Keratinocyte (primary cell): ENCODE data around the gene ERBB4. TPM values are rescaled to one million over a fixed set of nuclear protein-coding genes. Genes with fewer than 3 reads are reported as not detected.

ENCODE experiments used
- DNase-seq: peaks from one replicate; pipeline ENCODE4 v3.0.0-alpha.2; 2011; ENCODE audit warnings: low read depth, missing footprints, low spot score
- FAIRE-seq: peaks from 2 replicates; lab custom pipeline; 2011; peaks lifted over from hg19 to GRCh38; lab: Jason Lieb, UNC
- H2AFZ ChIP-seq: 2 replicates; pipeline ENCODE4 v1.6.0; 2012; ENCODE audit warnings: low read length, control low read depth, inconsistent platforms; ENCODE audit not compliant: control insufficient read depth
- H3K27ac ChIP-seq: 2 replicates; pipeline ENCODE4 v1.5.1; 2011; ENCODE audit warnings: low read length; ENCODE audit not compliant: control insufficient read depth, insufficient read depth
- H3K27me3 ChIP-seq: 3 replicates; pipeline ENCODE4 v1.6.0; 2011; ENCODE audit warnings: low read length; ENCODE audit not compliant: control insufficient read depth, insufficient read depth; ENCODE audit errors: extremely low read depth
- H3K36me3 ChIP-seq, 2 experiments: 2 replicates in 1 of 2; 3 replicates in 1 of 2; pipeline ENCODE4 v1.5.1; 2011; ENCODE audit warnings: low read length in 2 of 2, mild to moderate bottlenecking in 1 of 2; ENCODE audit not compliant: control insufficient read depth in 2 of 2, insufficient read depth in 2 of 2; ENCODE audit errors: extremely low read depth in 1 of 2
- H3K4me1 ChIP-seq: 3 replicates; pipeline ENCODE4 v1.5.1; 2011; ENCODE audit warnings: low read length; ENCODE audit not compliant: control insufficient read depth, insufficient read depth; ENCODE audit errors: extremely low read depth
- H3K4me2 ChIP-seq: 3 replicates; pipeline ENCODE4 v1.6.0; 2011; ENCODE audit warnings: low read depth, low read length; ENCODE audit not compliant: control insufficient read depth, insufficient read depth; ENCODE audit errors: extremely low read depth
- H3K4me3 ChIP-seq, 3 experiments: fragments of 200-600 bp in 1 of 3; sonication (generic) in 1 of 3; 2 replicates in 2 of 3; 3 replicates in 1 of 3; pipeline ENCODE4 v1.5.1; 2011 to 2016; ENCODE audit warnings: low read length in 3 of 3, mild to moderate bottlenecking in 3 of 3, control low read depth in 2 of 3, inconsistent platforms in 1 of 3, low read depth in 1 of 3, mixed read lengths in 1 of 3, mixed run types in 1 of 3, moderate library complexity in 1 of 3; ENCODE audit not compliant: control insufficient read depth in 2 of 3, insufficient read depth in 2 of 3; ENCODE audit errors: extremely low read depth in 1 of 3
- H3K79me2 ChIP-seq: 2 replicates; pipeline ENCODE4 v1.6.0; 2012; ENCODE audit warnings: low read length; ENCODE audit not compliant: control insufficient read depth, insufficient read depth
- H3K9ac ChIP-seq: 3 replicates; pipeline ENCODE4 v1.6.0; 2011; ENCODE audit warnings: low read length; ENCODE audit not compliant: control insufficient read depth, insufficient read depth; ENCODE audit errors: extremely low read depth
- H3K9me1 ChIP-seq: 3 replicates; pipeline ENCODE4 v1.6.0; 2011; ENCODE audit warnings: low read length; ENCODE audit not compliant: control insufficient read depth, insufficient read depth; ENCODE audit errors: extremely low read depth
- H3K9me3 ChIP-seq: 2 replicates; pipeline ENCODE4 v1.5.1; 2012; ENCODE audit warnings: low read depth, low read length; ENCODE audit not compliant: control insufficient read depth
- H4K20me1 ChIP-seq: 3 replicates; pipeline ENCODE4 v1.6.0; 2011; ENCODE audit warnings: low read length; ENCODE audit not compliant: control insufficient read depth, insufficient read depth; ENCODE audit errors: extremely low read depth
- CTCF ChIP-seq, 3 experiments: IDR thresholded peaks in 1 of 3; conservative IDR thresholded peaks in 1 of 3; optimal IDR thresholded peaks in 1 of 3; 2 replicates in 2 of 3; 3 replicates in 1 of 3; pipeline versions ENCODE3 to v1.5.1; 2011; ENCODE audit warnings: low read length in 3 of 3, mild to moderate bottlenecking in 3 of 3, moderate library complexity in 2 of 3, control low read depth in 1 of 3, inconsistent platforms in 1 of 3; ENCODE audit not compliant: insufficient read depth in 2 of 3; ENCODE audit errors: extremely low read depth in 1 of 3
- EZH2 ChIP-seq: IDR thresholded peaks from one replicate; pipeline ENCODE4 v1.6.1; 2012; ENCODE audit warnings: inconsistent platforms, mild to moderate bottlenecking, low read length, moderate library complexity
- dilution Hi-C: fragments of 300-500 bp; cut with MboI; formaldehyde crosslinking; loops from one replicate; pipeline ENCODE4 v1.7.0; 2020; ENCODE audit warnings: low sequenced_read_pairs; ENCODE audit not compliant: extremely low pct_ligation_motif_present
- polyA plus RNA-seq, 5 experiments: library from polyadenylated mRNA; depleted of rRNA in 3 of 5; stranded (reverse) in 3 of 5; stranded (forward) in 1 of 5; unstranded in 1 of 5; fragments of >200 nt; gene quantifications; 1 replicate in 1 of 5; 2 replicates in 3 of 5; 3 replicates in 1 of 5; pipeline versions ENCODE4 v1.2.1 to v1.2.3, GENCODE V29; 2011 to 2012; ENCODE audit warnings: missing spikeins in 2 of 5, low read depth in 1 of 5, low replicate concordance in 1 of 5

The ERBB4 gene
- polyA plus RNA-seq, 1 donor (not counting 4 experiments of a cell fraction or from before 2014, with no cell fraction given): 0.01 TPM

- FAIRE-seq (no peak), DNase-seq (no peak)
- no peaks in the 10 kb centered on the region for H3K9me3 ChIP-seq
- no peak for TF ChIP-seq CTCF (optimal IDR thresholded peaks at IDR 0.05 in 1 of 3, IDR thresholded peaks at IDR 0.05 in 1 of 3, conservative IDR thresholded peaks at IDR 0.05 in 1 of 3; ENCODE audit: extremely low read depth in 1 of 3, insufficient read depth in 2 of 3, low read length in 3 of 3)
- TF ChIP-seq EZH2: no peak
- H3K27ac ChIP-seq: no peak overlapping the region
- H3K4me3 ChIP-seq: no peak overlapping the region
- no peak overlapping the region for H3K9ac ChIP-seq
- dilution Hi-C loops: no loop called here
- no peaks in the 10 kb centered on the region for H3K36me3 ChIP-seq
- no peaks in the 10 kb centered on the region for H3K79me2 ChIP-seq
- H2AFZ ChIP-seq: no peak overlapping the region
- H3K9me1 ChIP-seq: no peaks in the 10 kb centered on the region
- H3K4me1 ChIP-seq: no peaks in the 10 kb centered on the region
- no peaks in the 10 kb centered on the region for H3K27me3 ChIP-seq
- H3K4me2 ChIP-seq: no peak overlapping the region
- H4K20me1 ChIP-seq: no peaks in the 10 kb centered on the region
Observed at GRCh38 chr2:211837206-211837605, 701.4 kb downstream of the ERBB4 start.

- Histone ChIP-seq H3K4me1 (no peaks in the 10 kb centered on the region), H2AFZ (no peak overlapping the region), H3K9me1 (no peaks in the 10 kb centered on the region), H3K79me2 (no peaks in the 10 kb centered on the region), H4K20me1 (no peaks in the 10 kb centered on the region), H3K4me2 (no peak overlapping the region), H3K9me3 (no peaks in the 10 kb centered on the region), H3K27me3 (no peaks in the 10 kb centered on the region), H3K36me3 (no peaks in the 10 kb centered on the region), H3K4me3 (no peak overlapping the region), H3K9ac (no peak overlapping the region), H3K27ac (no peak overlapping the region)
- TF ChIP-seq CTCF (optimal IDR thresholded peaks at IDR 0.05 in 1 of 3, IDR thresholded peaks at IDR 0.05 in 1 of 3, conservative IDR thresholded peaks at IDR 0.05 in 1 of 3; ENCODE audit: extremely low read depth in 1 of 3, insufficient read depth in 2 of 3, low read length in 3 of 3): no peak
- TF ChIP-seq EZH2: no peak
- no peak for FAIRE-seq
- DNase-seq: no peak
- dilution Hi-C loops: no loop called here
Observed at GRCh38 chr2:211836409-211836808, 702.2 kb downstream of the ERBB4 start.
